ENCODE results near the gene ALOX12B.
"Not testable (repeated sequence)": the region's sequence is repeated elsewhere in the genome, so short reads cannot be mapped to it uniquely, and the experiment has no call there.

The ALOX12B gene

GRCh38 chr17:8118769-8119580 is 31.5 kb upstream of the ALOX12B start:
- FAIRE-seq, result peak; percentile 71

GRCh38 chr17:8117980-8118768 is 30.7 kb upstream of the ALOX12B start, which contains the start of gene ALOXE3:
ALOXE3 (minus strand) TSS chr17:8118514; CDS start chr17:8117990, 524 bp downstream.
- FAIRE-seq, result no peak

GRCh38 chr17:8117367-8117979 is 30.0 kb upstream of the ALOX12B start:
- no peak for FAIRE-seq

- no peak for FAIRE-seq
These were observed 29.3 kb upstream of the ALOX12B start for GRCh38 chr17:8116776-8117175.

GRCh38 chr17:8110907-8111306 is 23.4 kb upstream of the ALOX12B start:
- FAIRE-seq, result no peak

- no peak for FAIRE-seq
These were observed 22.9 kb upstream of the ALOX12B start for GRCh38 chr17:8110456-8110804.

- no peak for FAIRE-seq
These were observed 22.3 kb upstream of the ALOX12B start for GRCh38 chr17:8109661-8110455.

- FAIRE-seq, result no peak
These were observed 21.6 kb upstream of the ALOX12B start for GRCh38 chr17:8108972-8109660.

GRCh38 chr17:8106980-8107379 is 19.5 kb upstream of the ALOX12B start:
- FAIRE-seq, result not testable (repeated sequence)

GRCh38 chr17:8105957-8106398 is 18.5 kb upstream of the ALOX12B start:
- no peak for FAIRE-seq

GRCh38 chr17:8104911-8105310 is 17.4 kb upstream of the ALOX12B start:
- no peak for FAIRE-seq

GRCh38 chr17:8103549-8103948 is 16.0 kb upstream of the ALOX12B start:
- FAIRE-seq, result no peak

- FAIRE-seq, result no peak
These were observed 14.2 kb upstream of the ALOX12B start for GRCh38 chr17:8101721-8102120.

GRCh38 chr17:8100763-8101162 is 13.2 kb upstream of the ALOX12B start:
- no peak for FAIRE-seq

- FAIRE-seq, result no peak
These were observed 12.6 kb upstream of the ALOX12B start for GRCh38 chr17:8100111-8100510.

GRCh38 chr17:8096541-8096940 is 9.0 kb upstream of the ALOX12B start:
- no peak for FAIRE-seq

GRCh38 chr17:8095361-8095760 is 7.8 kb upstream of the ALOX12B start:
- FAIRE-seq, result no peak

GRCh38 chr17:8091033-8091687 is 3.6 kb upstream of the ALOX12B start:
- no peak for FAIRE-seq

- FAIRE-seq, result no peak
These were observed 2.2 kb upstream of the ALOX12B start for GRCh38 chr17:8089728-8090127.

- FAIRE-seq, result no peak
These were observed 375 bp upstream of the ALOX12B start for GRCh38 chr17:8087952-8088230.

GRCh38 chr17:8084250-8084649 is 3.3 kb downstream of the ALOX12B start:
- FAIRE-seq, result no peak

- FAIRE-seq, result no peak
These were observed 5.2 kb downstream of the ALOX12B start for GRCh38 chr17:8082292-8082691.

All from islet of Langerhans (tissue), 1 donor.